HEK293 (cell line): Measurements from ENCODE around the gene PPP6R1.

ENCODE experiments used
- CTCF ChIA-PET: fragments of 350-600 bp; formaldehyde crosslinking; extraction: SDS; loops from one replicate; lab custom pipeline; 2021; ENCODE audit warnings: antibody characterized with exemption; lab: Yijun Ruan, JAX
- POLR2A ChIA-PET: fragments of 300-600 bp; formaldehyde crosslinking; extraction: SDS; loops from one replicate; lab custom pipeline; 2020; ENCODE audit warnings: antibody characterized with exemption, inconsistent platforms; lab: Yijun Ruan, JAX
- H3K27ac ChIP-seq: fragments of 200-500 bp; sonication (Bioruptor generic); 2 replicates; pipeline ENCODE4 v1.5.1; 2014; ENCODE audit warnings: low read depth, low read length, control low read depth, inconsistent platforms; ENCODE audit errors: extremely low read depth
- H3K36me3 ChIP-seq, 2 experiments: fragments of 200-500 bp in 1 of 2; sonication (Bioruptor generic) in 1 of 2; 1 replicate in 1 of 2; 2 replicates in 1 of 2; pipeline ENCODE4 v1.5.1; 2014 to 2017; ENCODE audit warnings: inconsistent platforms in 2 of 2, low read length in 2 of 2; ENCODE audit not compliant: control insufficient read depth in 2 of 2, insufficient read depth in 1 of 2
- H3K4me1 ChIP-seq: fragments of 200-500 bp; sonication (Bioruptor generic); 2 replicates; pipeline ENCODE4 v1.5.1; 2014; ENCODE audit warnings: mild to moderate bottlenecking, low read length, inconsistent platforms; ENCODE audit not compliant: control insufficient read depth, insufficient read depth
- H3K4me3 ChIP-seq: 2 replicates; pipeline ENCODE4 v1.5.1; 2011; ENCODE audit warnings: low read depth, mild to moderate bottlenecking, control low read depth, low read length, moderate library complexity
- H3K9me3 ChIP-seq: fragments of 200-500 bp; sonication (Bioruptor generic); 2 replicates; pipeline ENCODE4 v1.5.1; 2014; ENCODE audit warnings: low read depth, low read length, inconsistent platforms; ENCODE audit not compliant: control insufficient read depth, insufficient read depth
- MYNN ChIP-seq: fragments of 450-650 bp; formaldehyde crosslinking; IDR thresholded peaks from 2 replicates; pipeline ENCODE4 v1.5.1; 2016; ENCODE audit warnings: missing biosample characterization, missing genetic modification characterization, borderline replicate concordance
- TSHZ1 ChIP-seq: fragments of 450-650 bp; formaldehyde crosslinking; IDR thresholded peaks from 2 replicates; pipeline ENCODE4 v1.5.1; 2016; ENCODE audit warnings: missing biosample characterization, missing genetic modification characterization, borderline replicate concordance
- ZBTB10 ChIP-seq: fragments of 450-650 bp; formaldehyde crosslinking; IDR thresholded peaks from 2 replicates; pipeline ENCODE4 v1.5.1; 2016; ENCODE audit warnings: missing biosample characterization, missing genetic modification characterization
- ZNF175 ChIP-seq: fragments of 450-650 bp; formaldehyde crosslinking; IDR thresholded peaks from 2 replicates; pipeline ENCODE4 v1.5.1; 2016; ENCODE audit warnings: missing biosample characterization, missing genetic modification characterization
- ZNF266 ChIP-seq: fragments of 450-650 bp; formaldehyde crosslinking; IDR thresholded peaks from 2 replicates; pipeline ENCODE4 v1.5.1; 2016; ENCODE audit warnings: missing biosample characterization, missing genetic modification characterization, low read depth
- ZNF366 ChIP-seq: fragments of 450-650 bp; formaldehyde crosslinking; conservative IDR thresholded peaks from 2 replicates; pipeline ENCODE4 v1.5.1; 2016; ENCODE audit warnings: missing biosample characterization, missing genetic modification characterization
- ZNF529 ChIP-seq: fragments of 450-650 bp; formaldehyde crosslinking; IDR thresholded peaks from 2 replicates; pipeline ENCODE4 v1.5.1; 2017; ENCODE audit warnings: missing genetic modification characterization, missing biosample characterization; ENCODE audit not compliant: insufficient replicate concordance
- ZNF530 ChIP-seq: fragments of 450-650 bp; formaldehyde crosslinking; IDR thresholded peaks from 2 replicates; pipeline ENCODE4 v1.5.1; 2016; ENCODE audit warnings: low read depth, missing biosample characterization, missing genetic modification characterization
- ZNF600 ChIP-seq: fragments of 450-650 bp; formaldehyde crosslinking; IDR thresholded peaks from 2 replicates; pipeline ENCODE4 v1.5.1; 2016; ENCODE audit warnings: missing biosample characterization, missing genetic modification characterization

PPP6R1 gene

GRCh38 chr19:55287361-55288079, 28.7 kb upstream of the PPP6R1 start:
- H3K4me3 ChIP-seq = no peak overlapping the region
- H3K27ac ChIP-seq = no peak overlapping the region
- POLR2A ChIA-PET = interaction anchor here (0.6 to 1.2 kb wide), 3 partner anchors 20 to 120 kb away, joined by 3 to 4 read pairs (median 3); partner anchors contain the start of gene UBE2S
- H3K9me3 ChIP-seq = no peaks in the 10 kb centered on the region
- TF ChIP-seq ZNF530 (no peak), ZNF175 (tag by site-specific recombination) (no peak)
- H3K4me1 ChIP-seq = no peaks in the 10 kb centered on the region
- CTCF ChIA-PET = interaction anchor here (0.7 to 2.4 kb wide), 4 partner anchors 14 to 281 kb away, joined by 4 to 10 read pairs (median 6); no protein-coding TSS in a partner anchor
- H3K36me3 ChIP-seq = peaks cover 22 to 32% of the 10 kb centered on the region in 2 experiments; a peak in 2 of 3 replicates

- ChIA-PET CTCF (no interaction called here), POLR2A (interaction anchor here (0.7 kb wide), 1 partner anchor 55 kb away, joined by 4 read pairs; no protein-coding TSS in a partner anchor)
Observed at GRCh38 chr19:55285229-55285890, 26.5 kb upstream of the PPP6R1 start.

More at GRCh38 chr19:55285229-55285890, 26.5 kb upstream of the PPP6R1 start:
- Histone ChIP-seq H3K27ac (peak overlapping the region; percentile 37; the same call in 1 of the 2 replicates), H3K4me3 (peak overlapping the region; percentile 53; the same call in 1 of the 2 replicates), H3K9me3 (no peaks in the 10 kb centered on the region), H3K4me1 (peaks cover 7% of the 10 kb centered on the region; the same call in 1 of the 2 replicates), H3K36me3 (peaks cover 11 to 20% of the 10 kb centered on the region in 2 experiments; a peak in 2 of 3 replicates)
- TF ChIP-seq ZNF529 (tag by site-specific recombination) (no peak), ZBTB10 (tag by site-specific recombination) (peak; percentile 42; the same call in 1 of the 2 replicates), ZNF600 (tag by site-specific recombination) (0 out of 2 replicates have a peak, but pooled peaks have one; percentile 51), TSHZ1 (tag by site-specific recombination) (no peak), MYNN (tag by site-specific recombination) (no peak), ZNF266 (no peak), ZNF366 (tag by site-specific recombination) (no peak)
